K562 (cell line): ENCODE measurements around the gene LAMA2. TPM values are rescaled to one million over a fixed set of nuclear protein-coding genes. Genes with fewer than 3 reads are reported as not detected.

Source experiments
- ATAC-seq: fragments of 200-7000 bp; cut with Tn5 transposase; 3 replicates; pipeline ENCODE4 v1.9.1; 2020; ENCODE audit warnings: moderate library complexity
- BruUV-seq: library from RNA; stranded (reverse); fragments of 400-500 nt; replicated peaks from 2 replicates; lab custom pipeline; 2021; lab: Mats Ljungman, UMichigan
- CTCF ChIA-PET: fragments of 300-600 bp; formaldehyde crosslinking; extraction: SDS; loops from one replicate; lab custom pipeline; 2021; ENCODE audit warnings: low intra/inter-chr PET ratio; lab: Yijun Ruan, JAX
- POLR2A ChIA-PET: fragments of 300-600, 350-650 bp; sonication (Branson Sonifier 250); formaldehyde crosslinking; extraction: SDS; loops from one replicate; lab custom pipeline; 2021; ENCODE audit warnings: antibody characterized with exemption, inconsistent platforms; lab: Yijun Ruan, JAX
- DNase-seq, 4 experiments: peaks; one replicate each; pipeline versions ENCODE4 v3.0.0 to v3.0.0-alpha.2; 2011 to 2018; ENCODE audit warnings: low spot score in 3 of 4, mixed read lengths in 3 of 4; ENCODE audit errors: extremely low read depth in 1 of 4
- FAIRE-seq: peaks from 2 replicates; lab custom pipeline; 2011; peaks lifted over from hg19 to GRCh38; lab: Jason Lieb, UNC
- H2AFZ ChIP-seq: 2 replicates; pipeline ENCODE4 v1.6.0; 2011; ENCODE audit warnings: low read depth, low read length, control low read depth, inconsistent platforms
- H3K27ac ChIP-seq: fragments of 200-600 bp; 3 replicates; pipeline ENCODE4 v1.8.0; 2011; ENCODE audit warnings: low read depth, mild to moderate bottlenecking, control low read depth, inconsistent platforms, low read length, moderate library complexity, mixed read lengths; ENCODE audit errors: extremely low read depth
- H3K27me3 ChIP-seq, 2 experiments: fragments of 300-600 bp in 1 of 2; 2 replicates in 1 of 2; 3 replicates in 1 of 2; pipeline versions ENCODE4 v1.6.0 to v1.8.0; 2011; ENCODE audit warnings: inconsistent platforms in 2 of 2, low read length in 2 of 2, mild to moderate bottlenecking in 1 of 2, mixed read lengths in 1 of 2, moderate library complexity in 1 of 2; ENCODE audit not compliant: control insufficient read depth in 2 of 2, insufficient read depth in 2 of 2
- H3K36me3 ChIP-seq: fragments of 300-600 bp; 3 replicates; pipeline ENCODE4 v1.8.0; 2011; ENCODE audit warnings: mild to moderate bottlenecking, low read length, inconsistent platforms; ENCODE audit not compliant: control insufficient read depth, insufficient read depth
- H3K4me1 ChIP-seq, 2 experiments: fragments of 200-600 bp in 1 of 2; replicated peaks in 1 of 2; 2 replicates in 1 of 2; 3 replicates in 1 of 2; pipeline versions ENCODE4 v1.5.1 to v1.8.0; 2011; ENCODE audit warnings: inconsistent platforms in 2 of 2, low read length in 2 of 2, mild to moderate bottlenecking in 1 of 2, mixed read lengths in 1 of 2, moderate library complexity in 1 of 2; ENCODE audit not compliant: control insufficient read depth in 2 of 2, insufficient read depth in 2 of 2
- H3K4me2 ChIP-seq: 2 replicates; pipeline ENCODE4 v1.6.1; 2011; ENCODE audit warnings: low read length, control low read depth, inconsistent platforms, mixed read lengths; ENCODE audit not compliant: insufficient read depth
- H3K4me3 ChIP-seq: fragments of 200-600 bp; sonication (generic), shearing (Covaris generic); 2 replicates; pipeline ENCODE4 v1.5.1; 2016; ENCODE audit warnings: control low read depth, inconsistent platforms
- H3K79me2 ChIP-seq: fragments of 200-600 bp; 3 replicates; pipeline ENCODE4 v1.8.0; 2011; ENCODE audit warnings: low read length, inconsistent platforms; ENCODE audit not compliant: control insufficient read depth, insufficient read depth
- H3K9ac ChIP-seq, 2 experiments: 2 replicates each; pipeline versions ENCODE4 v1.6.0 to v1.6.1; 2011; ENCODE audit warnings: low read depth in 2 of 2, low read length in 2 of 2, control low read depth in 1 of 2, inconsistent platforms in 1 of 2, mild to moderate bottlenecking in 1 of 2, mixed read lengths in 1 of 2; ENCODE audit not compliant: insufficient read depth in 1 of 2
- H3K9me1 ChIP-seq: one replicate; pipeline ENCODE4 v1.6.0; 2011; ENCODE audit warnings: inconsistent platforms, mild to moderate bottlenecking, low read length, moderate library complexity; ENCODE audit not compliant: control insufficient read depth, insufficient read depth
- H3K9me3 ChIP-seq: replicated peaks from 2 replicates; pipeline ENCODE4 v1.5.1; 2011; ENCODE audit warnings: low read depth, low read length, inconsistent platforms; ENCODE audit not compliant: control insufficient read depth, insufficient read depth
- H4K20me1 ChIP-seq: replicated peaks from 2 replicates; pipeline ENCODE4 v1.6.1; 2011; ENCODE audit warnings: low read length, inconsistent platforms, mixed read lengths; ENCODE audit not compliant: control insufficient read depth, insufficient read depth
- FOXA3 ChIP-seq, 2 experiments: fragments of 450-650 bp in 1 of 2; sonication (generic) in 1 of 2; formaldehyde crosslinking; IDR thresholded peaks in 1 of 2; conservative IDR thresholded peaks in 1 of 2; 2 replicates each; pipeline versions ENCODE4 v1.4.0 to v1.8.0; 2020 to 2022; ENCODE audit warnings: mild to moderate bottlenecking in 2 of 2, missing genetic modification reagents in 1 of 2
- HDAC8 ChIP-seq: fragments of 450-650 bp; IDR thresholded peaks from 2 replicates; pipeline ENCODE4 v1.6.1; 2016; ENCODE audit warnings: mild to moderate bottlenecking, missing genetic modification characterization, moderate library complexity, missing compliant biosample characterization
- NR1H2 ChIP-seq: sonication (generic); formaldehyde crosslinking; IDR thresholded peaks from 2 replicates; pipeline ENCODE4 v1.4.0; 2020; ENCODE audit warnings: mild to moderate bottlenecking, missing genetic modification reagents
- PATZ1 ChIP-seq: fragments of 250-450 bp; sonication (Bioruptor Pico); IDR thresholded peaks from 2 replicates; pipeline ENCODE4 v1.5.0; 2020; ENCODE audit warnings: mild to moderate bottlenecking, borderline replicate concordance
- RUNX1 ChIP-seq: sonication (generic); IDR thresholded peaks from 2 replicates; pipeline ENCODE4 v1.6.1; 2016; ENCODE audit warnings: antibody characterized with exemption, low read depth
- SIX5 ChIP-seq, 2 experiments: IDR thresholded peaks; 2 replicates each; pipeline ENCODE4 v1.6.1; 2011; ENCODE audit warnings: low read length in 2 of 2, borderline replicate concordance in 1 of 2, low read depth in 1 of 2, mild to moderate bottlenecking in 1 of 2, moderate library complexity in 1 of 2; ENCODE audit not compliant: insufficient read depth in 1 of 2
- SMAD3 ChIP-seq: fragments of 450-650 bp; formaldehyde crosslinking; conservative IDR thresholded peaks from 2 replicates; pipeline ENCODE4 v1.4.0; 2020; ENCODE audit warnings: mild to moderate bottlenecking
- THAP12 ChIP-seq: fragments of 250-450 bp; sonication (Bioruptor Pico); IDR thresholded peaks from 2 replicates; pipeline ENCODE4 v1.9.0; 2021; ENCODE audit warnings: mild to moderate bottlenecking, inconsistent platforms
- YBX1 ChIP-seq: fragments of 450-650 bp; IDR thresholded peaks from 2 replicates; pipeline ENCODE4 v1.7.1; 2016; ENCODE audit warnings: mild to moderate bottlenecking
- ZNF239 ChIP-seq: fragments of 250-450 bp; sonication (Bioruptor Pico); IDR thresholded peaks from 2 replicates; pipeline ENCODE4 v1.4.0; 2020; ENCODE audit warnings: mild to moderate bottlenecking
- ZNF445 ChIP-seq: fragments of 250-450 bp; sonication (Bioruptor Pico); IDR thresholded peaks from 2 replicates; pipeline ENCODE4 v1.4.0; 2020; ENCODE audit warnings: low read depth, mild to moderate bottlenecking, moderate library complexity
- WGBS: fragments of 100-300 bp; shearing (Covaris generic); methylation state at CpG from one replicate; pipeline ENCODE4 v1.1.6; 2016; ENCODE audit warnings: low coverage, mixed read lengths; ENCODE audit not compliant: insufficient coverage; ENCODE audit errors: missing lambda C conversion rate; 5-methylcytosine and 5-hydroxymethylcytosine counted together
- in situ Hi-C: fragments of 300-500 bp; cut with MboI; formaldehyde crosslinking; loops from 4 replicates; pipeline ENCODE4 v1.15.0; 2018; ENCODE audit warnings: inconsistent platforms, mixed read lengths
- intact Hi-C: fragments of 100-400 bp; cut with micrococcal nuclease; formaldehyde crosslinking; loops from 2 replicates; pipeline ENCODE4 v1.14.2; 2022
- polyA plus RNA-seq, 8 experiments: library from polyadenylated mRNA; depleted of rRNA in 4 of 8; stranded (reverse) in 5 of 8; unstranded in 3 of 8; fragments of >200 nt; fragmentation: Nextera tagmentation in 2 of 8; fragmentation: Illumina TruSeq in 1 of 8; extraction: Ambion mirVana in 2 of 8; extraction: Trizol in 1 of 8; gene quantifications; 2 replicates each; pipeline versions ENCODE4 v1.2.1 to v1.2.3, GENCODE V29; 2011 to 2014; ENCODE audit warnings: inconsistent platforms in 1 of 8, missing spikeins in 1 of 8
- total RNA-seq, 7 experiments: library from RNA; depleted of rRNA in 6 of 7; stranded (reverse); fragments of >200 nt in 6 of 7; fragmentation: Illumina TruSeq in 2 of 7; extraction: Trizol in 2 of 7; gene quantifications; 2 replicates each; pipeline versions ENCODE4 v1.2.1 to v1.2.3, GENCODE V29; 2011 to 2021; ENCODE audit warnings: low replicate concordance in 1 of 7
- TF ChIP-seq, protein P1 (sequence below): sonication (generic); formaldehyde crosslinking; IDR thresholded peaks from 2 replicates; pipeline ENCODE4 v1.8.0; 2023; ENCODE audit warnings: missing genetic modification reagents, mild to moderate bottlenecking, borderline replicate concordance

Gene LAMA2
- total and polyA plus RNA-seq, 9 of the 15 experiments (the other 6 are each of a cell fraction or from before 2014, with no cell fraction given), result 0.04 to 1.5 (median 0.36) TPM

- intact Hi-C loops, result no loop called here
- TF ChIP-seq HDAC8 (tag), result no peak
- no peak for TF ChIP-seq YBX1
- TF ChIP-seq ZNF239 (CRISPR knock-in tag), result no peak
- TF ChIP-seq FOXA3 (CRISPR knock-in tag; conservative IDR thresholded peaks at IDR 0.05 in 1 of 2, IDR thresholded peaks at IDR 0.05 in 1 of 2), result no peak
- TF ChIP-seq SIX5 (IDR thresholded peaks at IDR 0.05; ENCODE audit: borderline replicate concordance in 1 of 2, insufficient read depth in 1 of 2, low read depth in 1 of 2, low read length in 2 of 2), result no peak
- no peak for TF ChIP-seq PATZ1 (CRISPR knock-in tag)
- TF ChIP-seq THAP12 (CRISPR knock-in tag), result no peak
- TF ChIP-seq ZNF445, result no peak
- TF ChIP-seq NR1H2 (CRISPR knock-in tag), result no peak
- no peak for TF ChIP-seq RUNX1
- TF ChIP-seq, protein P1, sequence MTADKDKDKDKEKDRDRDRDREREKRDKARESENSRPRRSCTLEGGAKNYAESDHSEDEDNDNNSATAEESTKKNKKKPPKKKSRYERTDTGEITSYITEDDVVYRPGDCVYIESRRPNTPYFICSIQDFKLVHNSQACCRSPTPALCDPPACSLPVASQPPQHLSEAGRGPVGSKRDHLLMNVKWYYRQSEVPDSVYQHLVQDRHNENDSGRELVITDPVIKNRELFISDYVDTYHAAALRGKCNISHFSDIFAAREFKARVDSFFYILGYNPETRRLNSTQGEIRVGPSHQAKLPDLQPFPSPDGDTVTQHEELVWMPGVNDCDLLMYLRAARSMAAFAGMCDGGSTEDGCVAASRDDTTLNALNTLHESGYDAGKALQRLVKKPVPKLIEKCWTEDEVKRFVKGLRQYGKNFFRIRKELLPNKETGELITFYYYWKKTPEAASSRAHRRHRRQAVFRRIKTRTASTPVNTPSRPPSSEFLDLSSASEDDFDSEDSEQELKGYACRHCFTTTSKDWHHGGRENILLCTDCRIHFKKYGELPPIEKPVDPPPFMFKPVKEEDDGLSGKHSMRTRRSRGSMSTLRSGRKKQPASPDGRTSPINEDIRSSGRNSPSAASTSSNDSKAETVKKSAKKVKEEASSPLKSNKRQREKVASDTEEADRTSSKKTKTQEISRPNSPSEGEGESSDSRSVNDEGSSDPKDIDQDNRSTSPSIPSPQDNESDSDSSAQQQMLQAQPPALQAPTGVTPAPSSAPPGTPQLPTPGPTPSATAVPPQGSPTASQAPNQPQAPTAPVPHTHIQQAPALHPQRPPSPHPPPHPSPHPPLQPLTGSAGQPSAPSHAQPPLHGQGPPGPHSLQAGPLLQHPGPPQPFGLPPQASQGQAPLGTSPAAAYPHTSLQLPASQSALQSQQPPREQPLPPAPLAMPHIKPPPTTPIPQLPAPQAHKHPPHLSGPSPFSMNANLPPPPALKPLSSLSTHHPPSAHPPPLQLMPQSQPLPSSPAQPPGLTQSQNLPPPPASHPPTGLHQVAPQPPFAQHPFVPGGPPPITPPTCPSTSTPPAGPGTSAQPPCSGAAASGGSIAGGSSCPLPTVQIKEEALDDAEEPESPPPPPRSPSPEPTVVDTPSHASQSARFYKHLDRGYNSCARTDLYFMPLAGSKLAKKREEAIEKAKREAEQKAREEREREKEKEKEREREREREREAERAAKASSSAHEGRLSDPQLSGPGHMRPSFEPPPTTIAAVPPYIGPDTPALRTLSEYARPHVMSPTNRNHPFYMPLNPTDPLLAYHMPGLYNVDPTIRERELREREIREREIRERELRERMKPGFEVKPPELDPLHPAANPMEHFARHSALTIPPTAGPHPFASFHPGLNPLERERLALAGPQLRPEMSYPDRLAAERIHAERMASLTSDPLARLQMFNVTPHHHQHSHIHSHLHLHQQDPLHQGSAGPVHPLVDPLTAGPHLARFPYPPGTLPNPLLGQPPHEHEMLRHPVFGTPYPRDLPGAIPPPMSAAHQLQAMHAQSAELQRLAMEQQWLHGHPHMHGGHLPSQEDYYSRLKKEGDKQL (CRISPR knock-in tag), result no peak
- no peak for TF ChIP-seq SMAD3 (CRISPR knock-in tag)
Measured at GRCh38 chr6:129381885-129382284, 498.9 kb downstream of the LAMA2 start.

More at GRCh38 chr6:129381885-129382284, 498.9 kb downstream of the LAMA2 start:
- Histone ChIP-seq H3K9me3 (no peaks in the 10 kb centered on the region), H3K9ac (no peak overlapping the region), H3K4me1 (no peaks in the 10 kb centered on the region), H3K36me3 (no peaks in the 10 kb centered on the region), H3K79me2 (no peaks in the 10 kb centered on the region), H3K27me3 (no peaks in the 10 kb centered on the region), H4K20me1 (no peaks in the 10 kb centered on the region), H3K27ac (no peak overlapping the region), H3K4me3 (no peak overlapping the region), H3K4me2 (no peak overlapping the region), H2AFZ (no peak overlapping the region), H3K9me1 (no peaks in the 10 kb centered on the region)
- DNase-seq (no peak), FAIRE-seq (no peak), ATAC-seq (no peak)
- ChIA-PET POLR2A (no interaction called here), CTCF (no interaction called here)
- no TSS peak for BruUV-seq
- 5% methylated on average over 2 of the region's 2 CpGs for WGBS
- in situ Hi-C loops, result no loop called here
